NCI-H446 treated with DMSO at 0.1 percent for 48 hours (cell line): ENCODE measurements around the gene KIF13A.
"Not testable (repeated sequence)": the region's sequence is repeated elsewhere in the genome, so short reads cannot be mapped to it uniquely, and the experiment has no call there.

Experiments
- DNase-seq: peaks from one replicate; lab custom pipeline; 2025; lab: John Stamatoyannopoulos, UW

The KIF13A gene

DNA sequence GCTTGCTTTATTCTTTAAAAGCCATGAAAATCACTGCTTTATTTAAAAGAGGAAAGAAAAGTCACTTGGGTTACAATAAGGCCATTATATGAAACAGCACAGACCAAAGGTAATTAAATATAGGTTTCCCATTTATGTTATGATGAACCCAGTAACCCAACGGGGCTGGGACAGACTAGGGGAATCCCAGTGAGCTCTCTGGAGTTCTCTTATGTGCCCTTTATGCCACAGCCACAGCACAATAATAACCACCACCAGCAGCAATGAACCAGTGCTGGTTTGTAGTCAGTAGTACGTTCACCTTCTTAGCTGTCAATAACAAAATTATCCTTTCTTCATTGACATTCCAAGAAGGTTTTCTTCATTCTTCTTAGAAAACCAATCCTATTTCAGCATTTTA, 87.4 kb downstream of the KIF13A start:
- no peak for DNase-seq

DNA sequence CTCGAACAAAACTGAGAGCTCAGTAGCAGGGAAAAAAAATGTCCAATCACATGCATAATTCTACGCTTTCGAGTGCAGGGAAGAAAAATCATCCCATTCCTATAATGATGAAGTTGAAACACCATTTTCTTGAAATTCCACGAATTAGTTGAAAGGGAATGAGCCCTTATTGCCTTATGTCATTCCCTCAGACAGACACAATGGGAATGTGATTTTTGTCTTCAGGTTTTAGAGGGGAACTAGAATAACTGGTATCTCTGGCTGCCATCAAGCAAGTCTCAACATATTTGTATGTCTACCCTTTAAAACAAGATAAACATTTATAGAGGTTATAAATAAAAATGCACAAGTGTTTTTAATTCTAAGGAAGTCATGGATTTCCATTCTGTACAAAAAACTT, 87.9 kb downstream of the KIF13A start:
- DNase-seq, result no peak

DNA sequence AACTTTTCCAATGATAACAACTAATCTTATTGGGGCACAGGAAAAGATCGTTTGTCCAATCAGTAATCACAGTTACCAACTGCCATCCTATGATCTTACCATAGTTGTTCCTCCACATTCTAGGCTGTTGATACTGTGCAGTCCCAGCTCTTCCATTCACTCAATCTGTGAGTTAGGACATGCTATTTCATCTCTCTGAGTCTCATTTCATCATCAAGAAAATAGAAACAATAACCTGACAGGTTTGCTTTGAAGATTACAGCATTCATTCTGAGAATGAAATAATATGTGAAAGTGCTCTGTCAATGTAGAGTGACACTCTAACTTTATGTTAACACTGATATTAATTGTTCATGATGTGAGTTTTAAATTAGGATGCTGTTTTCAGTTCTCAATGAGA, 89.8 kb downstream of the KIF13A start:
- no peak for DNase-seq

DNA sequence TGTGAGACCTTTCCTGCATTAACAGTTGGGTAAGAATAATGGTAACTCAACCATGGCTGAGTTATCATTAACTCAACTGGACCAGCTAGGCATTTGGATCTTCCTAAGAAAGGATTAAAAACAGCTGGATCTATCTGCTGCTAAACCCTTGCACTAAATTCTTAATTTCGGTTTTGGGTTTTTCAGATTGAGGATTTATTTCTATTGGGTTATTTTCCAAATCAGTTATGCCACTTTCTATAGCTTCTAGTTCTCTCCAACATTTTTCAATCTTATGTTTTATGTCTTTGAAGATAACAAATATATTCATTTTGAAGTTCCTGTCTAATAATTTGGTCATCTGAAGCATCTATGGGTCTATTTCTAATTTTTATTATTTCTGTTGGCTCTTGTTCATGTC, 92.5 kb downstream of the KIF13A start:
- DNase-seq, result no peak

DNA sequence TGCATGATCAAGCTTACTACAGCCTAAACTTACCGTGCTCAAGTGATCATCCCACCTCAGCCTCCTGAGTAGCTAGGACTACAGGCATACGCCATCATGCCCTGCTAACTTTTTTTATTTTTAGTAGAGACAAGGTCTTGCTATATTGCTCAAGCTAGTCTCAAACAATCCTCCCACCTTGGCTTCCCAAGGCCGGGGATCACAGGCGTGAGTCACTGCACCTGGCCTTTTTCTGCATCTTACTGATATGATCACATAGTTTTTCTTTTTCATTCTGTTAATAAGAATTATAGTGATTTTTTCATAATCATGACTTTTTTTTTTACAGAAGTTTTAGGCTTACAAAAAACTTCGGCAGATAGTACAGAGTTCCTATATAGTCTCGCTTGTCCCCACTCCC, 93.2 kb downstream of the KIF13A start:
- no peak for DNase-seq

DNA sequence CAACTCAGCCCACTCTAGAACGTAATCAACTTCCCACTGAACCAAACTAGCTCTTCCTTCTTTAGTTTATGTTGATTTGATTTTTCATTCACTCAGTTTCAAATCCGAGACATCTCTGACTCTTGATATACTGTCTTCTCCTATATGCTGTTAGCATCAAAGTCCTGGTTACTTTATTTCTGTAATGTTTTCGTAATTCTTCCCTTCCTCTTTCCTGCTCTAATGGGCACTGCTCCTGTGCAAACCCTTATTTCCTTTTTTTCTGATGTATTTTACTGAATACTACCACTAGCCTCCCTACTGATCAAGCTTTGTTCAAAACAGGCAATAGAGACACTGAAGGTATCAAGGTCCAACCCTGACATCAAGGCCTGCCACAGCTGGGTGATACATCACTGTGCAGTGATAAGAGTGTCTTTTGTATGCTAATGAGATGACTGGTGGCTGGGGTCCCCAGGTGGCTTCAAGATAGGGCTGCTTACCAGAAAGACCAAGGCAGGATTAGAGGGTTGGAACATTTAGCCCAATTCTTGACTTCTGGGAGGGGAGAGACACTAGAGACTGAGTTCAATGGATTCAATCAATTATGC, 95.2 kb downstream of the KIF13A start:
- DNase-seq, result no peak

DNA sequence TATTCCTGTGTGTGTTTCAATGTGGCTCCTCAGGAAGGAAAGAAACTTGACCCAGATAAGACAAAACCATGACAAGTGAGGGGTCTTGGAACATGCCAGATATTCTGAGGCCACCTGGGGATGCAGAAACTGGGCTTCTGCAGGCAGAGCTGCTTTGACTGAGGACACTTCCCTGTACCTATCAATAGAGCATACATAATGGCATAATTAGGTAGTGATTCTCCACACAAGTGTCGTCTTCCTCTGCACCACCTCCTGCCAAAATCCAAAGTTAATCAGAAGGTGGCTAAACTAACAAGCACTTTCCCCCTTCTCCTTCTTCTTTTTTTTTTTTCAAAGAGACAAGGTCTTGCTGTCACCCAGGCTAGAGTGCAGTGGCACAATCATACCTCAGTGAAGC, 97.1 kb downstream of the KIF13A start:
- no peak for DNase-seq

DNA sequence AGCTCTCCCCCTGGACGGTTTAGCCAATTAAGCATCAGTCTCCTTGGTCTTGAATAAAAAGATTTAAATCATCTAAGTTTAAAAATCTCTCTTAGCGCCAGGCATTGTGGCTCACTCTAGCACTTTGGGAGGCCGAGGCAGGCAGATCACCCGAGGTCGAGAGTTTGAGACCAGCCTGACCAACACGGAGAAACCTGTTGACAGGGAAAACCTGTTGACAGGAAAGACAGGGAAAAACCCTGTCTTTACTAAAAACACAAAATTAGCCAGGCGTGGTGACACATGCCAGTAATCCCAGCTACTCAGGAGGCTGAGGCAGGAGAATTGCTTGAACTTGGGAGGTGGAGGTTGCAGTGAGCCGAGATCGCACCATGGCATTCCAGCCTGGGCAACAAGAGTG, 97.7 kb downstream of the KIF13A start:
- not testable (repeated sequence) for DNase-seq

DNA sequence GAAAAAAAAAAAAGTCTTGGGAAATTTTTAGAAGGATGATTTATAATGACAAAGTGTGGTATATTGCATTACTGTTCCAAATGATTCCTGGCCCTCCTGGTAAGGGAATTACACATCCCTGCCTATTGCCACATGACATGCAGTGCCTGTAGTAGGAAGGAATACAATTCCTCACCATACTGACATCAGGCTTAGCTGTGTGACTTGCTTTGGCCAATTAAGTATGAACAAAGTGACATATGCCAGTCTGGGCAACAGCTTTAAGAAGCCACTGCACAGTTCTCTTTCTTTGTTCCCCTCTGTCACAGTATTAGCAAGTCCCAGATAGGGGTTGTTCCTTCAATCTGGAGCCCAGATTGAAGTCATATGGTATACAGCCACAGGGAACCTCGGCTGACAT, 100.5 kb downstream of the KIF13A start:
- DNase-seq, result peak; percentile 92

DNA sequence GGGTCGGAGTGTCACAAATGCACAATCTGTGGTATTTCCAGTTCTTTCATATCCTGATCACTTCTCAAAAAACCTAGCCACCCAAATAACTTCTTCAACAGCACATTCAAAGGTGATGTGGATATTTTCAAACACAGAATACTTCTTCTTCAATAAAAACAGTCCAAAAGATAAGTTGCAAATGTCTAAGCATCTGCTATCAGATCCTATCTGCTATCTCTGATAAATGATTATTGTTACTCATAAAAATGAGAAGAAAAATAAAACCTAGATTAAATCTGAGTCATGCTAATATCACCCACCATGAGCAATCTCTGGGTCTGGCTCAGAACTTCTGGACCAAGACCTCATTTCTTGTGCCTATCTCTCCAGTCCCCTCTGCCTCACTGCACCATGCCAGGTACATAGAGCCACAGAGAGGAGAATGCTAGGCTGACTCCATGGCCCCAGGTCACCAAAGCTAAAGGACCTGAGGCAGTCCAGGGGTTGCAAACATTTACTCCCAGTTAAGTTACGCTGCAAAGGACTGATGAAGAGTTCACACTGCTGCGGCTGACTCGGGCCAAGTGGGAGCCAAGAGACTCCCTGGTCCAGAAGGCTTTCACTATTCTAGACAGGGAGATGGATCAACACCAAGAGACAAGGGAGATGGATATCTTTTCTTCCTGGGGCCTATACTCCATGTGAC, 101.4 kb downstream of the KIF13A start:
- DNase-seq, result no peak

DNA sequence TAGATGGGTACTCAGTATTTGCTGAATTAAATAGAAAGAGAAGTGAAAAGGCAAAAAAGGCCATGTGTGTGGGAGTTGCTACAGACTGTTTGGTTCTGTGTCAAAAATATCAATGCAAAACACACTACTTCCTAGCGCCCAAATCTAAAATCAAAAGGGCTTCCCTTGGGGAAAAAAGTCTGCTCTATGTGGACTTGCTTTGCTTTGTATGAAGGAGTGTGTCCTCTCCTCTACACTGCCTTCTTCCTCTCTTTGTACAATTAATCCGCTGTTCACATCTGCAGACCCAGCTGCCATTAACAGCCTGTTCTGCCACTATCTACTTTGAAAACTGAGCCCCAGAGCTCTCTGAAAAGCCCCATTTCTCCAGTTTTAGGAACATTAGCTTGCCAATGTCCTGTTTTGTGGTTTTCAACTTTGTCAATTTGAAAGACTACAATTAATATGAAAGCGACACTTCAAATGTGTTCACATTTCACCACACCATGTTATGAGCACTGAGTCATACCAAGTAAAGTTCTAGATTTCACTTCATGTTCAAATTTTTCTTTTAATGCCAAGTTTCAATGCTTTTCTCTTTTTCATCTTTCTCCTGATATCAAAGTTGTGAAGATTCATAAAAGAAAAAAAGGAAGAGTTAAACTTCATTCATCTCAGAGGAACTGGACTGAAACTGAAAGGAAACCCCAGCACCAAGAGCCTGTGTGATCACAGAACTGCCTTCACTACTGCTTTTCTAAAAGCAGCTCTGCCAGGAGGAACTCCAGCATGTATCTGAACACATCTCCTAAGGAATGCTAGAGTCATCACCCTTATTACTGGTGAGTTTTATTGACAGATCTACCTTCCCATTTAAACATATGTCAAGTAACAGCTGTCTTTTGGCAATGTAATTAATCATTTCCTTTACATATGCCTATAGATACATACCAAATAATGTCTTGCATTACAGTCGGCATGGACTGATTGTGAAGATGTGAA, 102.6 kb downstream of the KIF13A start:
- no peak for DNase-seq

DNA sequence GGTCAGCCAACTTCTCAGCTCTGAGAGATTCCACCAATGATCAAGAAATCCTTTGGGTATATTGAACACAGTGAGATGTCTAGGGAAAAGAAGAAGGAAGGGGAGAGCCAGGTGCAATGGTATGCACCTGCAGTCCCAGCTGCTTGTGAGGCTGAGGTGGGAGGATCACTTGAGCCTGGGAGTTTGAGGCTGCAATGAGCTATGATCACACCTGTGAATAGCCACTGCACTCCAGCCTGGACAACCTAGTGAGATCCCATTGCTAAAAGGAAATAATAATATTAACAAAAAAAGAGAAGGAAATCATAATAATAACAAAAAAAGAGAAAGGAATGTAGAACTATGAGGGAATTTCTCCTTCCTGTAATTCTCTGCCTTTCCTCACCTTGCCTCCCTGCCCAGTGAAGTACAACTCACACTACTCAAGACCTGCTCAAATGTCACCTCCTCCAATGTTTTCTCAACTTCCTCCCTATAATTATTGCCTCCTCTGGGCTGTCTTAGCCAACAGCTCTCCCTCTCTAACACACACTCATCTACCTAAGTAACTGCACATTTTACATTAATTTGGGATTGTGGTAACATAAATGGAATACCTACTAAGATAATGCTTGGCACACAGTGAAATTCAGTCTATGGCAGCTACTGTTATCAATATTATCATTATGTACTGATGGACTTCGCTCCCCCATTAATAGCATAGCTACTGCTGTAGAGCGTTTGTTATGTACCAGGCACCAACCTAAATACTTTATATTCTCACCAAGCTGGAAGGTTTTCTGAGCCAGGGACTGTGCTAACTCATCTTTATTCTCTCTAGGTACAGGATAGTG, 103.6 kb downstream of the KIF13A start:
- no peak for DNase-seq

DNA sequence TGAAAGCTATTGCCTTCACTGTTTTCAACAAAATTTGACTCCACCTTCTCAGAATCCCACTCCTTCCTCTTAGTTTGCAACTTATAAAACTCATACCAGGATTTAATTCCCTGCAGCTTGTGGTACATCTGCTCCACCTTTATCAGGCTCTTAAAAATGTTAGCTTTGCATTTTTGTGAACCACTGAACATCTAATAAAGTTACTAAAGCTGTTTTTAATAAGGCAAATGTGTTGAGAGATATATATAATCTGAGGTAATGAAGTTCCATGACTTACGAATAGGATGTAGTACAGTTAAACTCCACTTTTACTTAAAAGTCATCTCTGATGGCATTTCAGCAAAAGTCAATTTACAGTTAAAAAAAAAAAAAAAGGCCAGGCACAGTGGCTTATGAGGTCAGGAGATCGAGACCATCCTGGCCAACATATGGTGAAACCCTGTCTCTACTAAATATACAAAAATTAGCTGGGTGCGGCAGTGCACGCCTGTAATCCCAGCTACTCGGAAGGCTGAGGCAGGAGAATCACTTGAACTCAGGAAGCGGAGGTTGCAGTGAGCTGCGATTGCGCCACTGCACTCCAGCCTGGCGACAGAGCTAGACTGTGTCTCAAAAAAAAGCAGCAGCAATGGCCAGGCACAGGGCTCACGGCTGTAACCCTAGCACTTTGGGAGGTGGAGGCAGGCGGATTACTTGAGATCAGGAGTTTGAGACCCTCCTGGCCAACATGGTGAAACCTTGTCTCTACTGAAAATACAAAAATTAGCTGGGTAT, 106.2 kb downstream of the KIF13A start:
- no peak for DNase-seq

DNA sequence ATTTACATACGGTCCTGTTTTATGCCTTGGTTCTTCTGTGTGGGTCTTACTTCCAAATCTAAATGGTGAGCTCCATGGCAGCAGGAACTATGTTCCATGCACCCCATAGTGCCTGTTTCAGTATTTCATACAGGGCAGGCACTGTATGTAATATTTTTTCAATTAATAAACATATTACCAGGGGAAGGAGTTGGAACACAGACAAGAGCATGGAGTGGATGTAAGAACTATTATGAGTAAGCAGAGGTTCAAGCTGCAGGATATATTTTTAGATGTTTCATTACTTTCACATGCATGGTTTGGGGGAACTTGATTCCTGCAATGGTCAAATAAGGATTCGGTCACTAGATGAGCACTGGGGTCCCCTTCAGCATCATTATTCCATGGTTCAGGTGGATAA, 108.3 kb downstream of the KIF13A start:
- DNase-seq, result no peak

DNA sequence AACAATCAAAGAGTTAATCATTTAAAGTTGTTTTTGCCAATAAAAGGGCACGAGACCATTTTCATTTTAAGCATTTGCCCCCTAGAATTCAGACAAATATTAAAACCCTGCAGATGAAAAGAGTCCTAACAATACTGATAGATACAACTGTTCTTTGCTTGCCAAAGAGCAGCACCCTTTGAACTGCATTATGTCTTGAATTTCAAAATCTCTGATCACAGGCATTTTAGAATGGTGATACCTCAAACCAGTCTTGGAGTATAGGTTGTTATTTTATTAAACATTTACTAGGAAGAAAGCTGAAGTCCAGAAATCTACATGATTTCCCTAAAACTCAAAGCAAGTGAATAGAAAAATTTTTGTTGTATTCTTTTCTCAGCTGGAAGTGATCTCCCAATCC, 108.7 kb downstream of the KIF13A start:
- DNase-seq, result no peak

DNA sequence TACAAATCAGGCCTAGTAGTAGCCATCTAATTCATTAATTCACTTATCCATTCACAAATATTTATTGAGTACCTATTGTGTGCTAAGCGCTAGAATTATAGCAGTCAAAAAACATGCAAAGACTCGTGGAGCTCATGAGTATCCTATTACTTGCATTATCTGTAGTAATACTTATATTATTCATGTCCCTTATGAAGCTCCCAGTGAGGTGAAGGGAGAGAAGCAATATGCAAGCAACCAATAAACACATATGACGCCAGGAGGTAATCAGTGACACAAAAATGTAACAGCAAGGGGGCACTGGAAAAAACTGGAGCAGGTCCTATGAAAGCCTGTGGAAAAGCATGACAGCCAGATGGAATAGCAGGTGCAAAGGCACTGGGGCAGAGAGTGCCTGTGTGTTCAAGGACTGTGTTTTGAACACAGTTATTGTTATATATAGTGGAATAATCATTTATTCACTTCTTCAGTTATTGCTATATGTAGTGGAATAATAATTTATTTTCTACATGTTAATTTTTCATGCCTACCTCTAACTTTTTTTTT, 109.5 kb downstream of the KIF13A start:
- no peak for DNase-seq

DNA sequence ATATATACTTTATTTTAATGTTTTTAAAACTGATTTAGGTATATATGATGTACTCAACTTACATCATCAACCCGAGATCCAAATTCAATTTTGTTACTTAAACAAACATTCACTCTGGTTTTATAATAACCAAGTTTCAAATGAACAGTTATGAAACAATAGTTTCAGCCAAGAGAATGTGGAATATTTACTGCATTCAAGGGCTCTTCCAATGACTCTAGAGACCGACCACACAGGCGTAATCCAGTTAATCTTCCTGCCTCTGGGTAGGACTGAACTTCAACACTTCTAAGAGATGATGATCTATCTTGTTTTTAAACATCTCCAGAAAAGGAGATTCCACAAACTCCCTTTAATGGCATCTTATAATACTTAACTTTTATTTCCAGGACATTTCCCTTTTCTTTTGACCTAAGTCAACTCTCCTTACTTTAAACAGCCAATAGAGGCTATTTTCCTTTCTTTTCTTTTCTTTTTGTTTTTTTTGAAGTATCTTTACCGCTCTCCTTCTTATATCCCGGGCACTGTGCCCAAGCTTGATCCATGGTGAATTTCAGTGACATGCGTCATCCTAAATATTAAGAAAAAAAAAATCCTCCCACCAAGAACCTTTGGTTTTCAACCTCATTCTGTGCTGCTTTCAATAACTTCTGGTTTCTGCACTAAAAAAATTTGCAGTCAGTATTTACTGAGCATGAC, 110.1 kb downstream of the KIF13A start:
- DNase-seq, result peak; percentile 59

DNA sequence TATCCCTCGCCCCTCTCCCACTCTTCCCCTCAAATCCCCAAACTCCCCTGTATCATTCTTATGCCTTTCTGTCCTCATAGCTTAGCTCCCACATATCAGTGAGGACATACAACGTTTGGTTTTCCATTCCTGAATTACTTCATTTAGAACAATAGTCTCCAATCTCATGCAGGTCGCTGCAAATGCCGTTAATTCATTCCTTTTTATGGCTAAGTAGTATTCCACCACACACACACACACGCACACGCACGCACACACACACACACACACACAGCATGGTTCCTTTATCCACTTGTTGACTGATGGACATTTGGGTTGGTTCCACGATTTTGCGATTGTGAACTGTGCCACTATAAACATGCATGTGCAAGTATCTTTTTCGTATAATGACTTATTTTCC, 112.7 kb downstream of the KIF13A start:
- DNase-seq, result no peak

DNA sequence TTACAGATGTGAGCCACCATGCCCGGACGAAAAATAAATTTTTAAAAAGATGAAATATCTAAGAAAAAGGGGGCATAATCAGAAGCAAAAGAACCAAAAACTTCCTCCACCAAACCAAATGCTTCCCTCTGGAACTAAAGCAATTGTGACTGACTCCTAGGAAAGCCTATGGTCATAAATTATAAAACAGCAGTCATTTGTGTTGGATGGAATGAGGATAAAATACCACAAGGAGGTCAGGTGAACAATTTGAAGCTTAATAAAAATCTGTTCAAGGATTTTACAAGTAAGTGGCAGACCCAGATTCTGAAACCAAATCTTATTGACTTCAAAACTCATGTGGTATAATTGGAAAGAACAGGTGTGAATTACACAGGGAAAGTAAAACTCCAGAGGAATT, 114.5 kb downstream of the KIF13A start:
- no peak for DNase-seq

DNA sequence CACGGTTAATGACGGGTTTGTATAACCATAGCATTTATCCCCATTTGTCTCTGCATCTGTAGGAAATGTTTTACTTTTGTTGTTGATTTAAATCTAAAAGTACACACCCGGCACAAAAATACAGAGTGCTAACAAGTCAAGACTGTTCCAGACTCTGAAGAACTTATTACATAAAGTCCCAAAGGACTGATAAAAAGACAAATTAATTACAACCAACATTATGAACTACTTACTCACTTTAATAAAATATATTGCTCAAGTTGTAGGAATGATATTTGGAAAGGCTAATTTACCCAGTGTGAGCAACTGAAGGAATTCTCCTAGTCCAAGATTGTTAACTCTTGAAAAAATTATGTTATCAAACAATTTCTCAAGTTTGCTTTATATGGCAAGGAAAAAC, 115.6 kb downstream of the KIF13A start:
- no peak for DNase-seq

DNA sequence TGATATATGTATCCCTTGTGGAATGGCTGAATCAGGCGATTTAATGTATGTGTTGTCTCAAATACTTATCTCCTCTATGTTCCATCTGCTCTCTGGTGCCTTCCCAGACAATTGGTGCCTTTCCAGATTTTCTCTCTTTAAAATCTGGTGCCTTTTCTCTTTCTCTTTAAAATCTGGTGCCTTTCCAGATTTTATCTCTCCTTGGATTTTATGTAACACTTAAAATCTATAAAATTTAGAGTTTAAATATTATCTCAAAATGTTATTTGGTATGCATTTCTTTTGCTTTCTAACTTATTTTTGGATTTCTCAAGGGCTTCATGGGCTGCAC, 116.3 kb downstream of the KIF13A start:
- peak; percentile 76 for DNase-seq
